Astrocyte (in vitro differentiated cells and primary cell): ENCODE results near the gene NTRK3. TPM values are rescaled to one million over a fixed set of nuclear protein-coding genes. Genes with fewer than 3 reads are reported as not detected.

Experiments used
- DNase-seq: peaks from one replicate; pipeline ENCODE4 v3.0.0-alpha.2; 2010; ENCODE audit warnings: low read depth
- FAIRE-seq: peaks from 2 replicates; lab custom pipeline; 2011; peaks lifted over from hg19 to GRCh38; lab: Jason Lieb, UNC
- H2AFZ ChIP-seq: 2 replicates; pipeline ENCODE4 v1.6.0; 2012; ENCODE audit warnings: low read depth, low read length, inconsistent platforms
- H3K27ac ChIP-seq: 2 replicates; pipeline ENCODE4 v1.5.1; 2011; ENCODE audit warnings: low read depth, low read length, inconsistent platforms
- H3K27me3 ChIP-seq: 2 replicates; pipeline ENCODE4 v1.6.0; 2011; ENCODE audit warnings: low read length, inconsistent platforms; ENCODE audit not compliant: insufficient read depth
- H3K36me3 ChIP-seq: 2 replicates; pipeline ENCODE4 v1.5.1; 2011; ENCODE audit warnings: low read length, inconsistent platforms; ENCODE audit not compliant: insufficient read depth
- H3K4me1 ChIP-seq: 2 replicates; pipeline ENCODE4 v1.5.1; 2011; ENCODE audit warnings: low read length, inconsistent platforms; ENCODE audit not compliant: insufficient read depth
- H3K4me2 ChIP-seq: 2 replicates; pipeline ENCODE4 v1.6.0; 2012; ENCODE audit warnings: low read length, inconsistent platforms
- H3K4me3 ChIP-seq: 2 replicates; pipeline ENCODE4 v1.5.1; 2011; ENCODE audit warnings: low read depth, mild to moderate bottlenecking, low read length, inconsistent platforms; ENCODE audit not compliant: insufficient read depth
- H3K79me2 ChIP-seq: 2 replicates; pipeline ENCODE4 v1.6.0; 2012; ENCODE audit warnings: mild to moderate bottlenecking, low read length, inconsistent platforms; ENCODE audit not compliant: insufficient read depth
- H3K9ac ChIP-seq: 2 replicates; pipeline ENCODE4 v1.6.0; 2012; ENCODE audit warnings: mild to moderate bottlenecking, low read length, inconsistent platforms
- H3K9me3 ChIP-seq: 2 replicates; pipeline ENCODE4 v1.5.1; 2012; ENCODE audit warnings: low read depth, mild to moderate bottlenecking, low read length, inconsistent platforms; ENCODE audit not compliant: insufficient read depth
- H4K20me1 ChIP-seq: 2 replicates; pipeline ENCODE4 v1.6.0; 2012; ENCODE audit warnings: low read length, inconsistent platforms; ENCODE audit not compliant: insufficient read depth
- H3K27ac Mint-ChIP-seq: one replicate; pipeline ENCODE4 v1.8.0; 2021; ENCODE audit warnings: mild to moderate bottlenecking, mixed read lengths; ENCODE audit not compliant: unreplicated experiment
- H3K27me3 Mint-ChIP-seq: one replicate; pipeline ENCODE4 v1.8.0; 2021; ENCODE audit warnings: low read depth, mixed read lengths; ENCODE audit not compliant: unreplicated experiment
- H3K36me3 Mint-ChIP-seq: one replicate; pipeline ENCODE4 v1.8.0; 2021; ENCODE audit warnings: low read depth, mixed read lengths; ENCODE audit not compliant: unreplicated experiment
- H3K4me1 Mint-ChIP-seq: one replicate; pipeline ENCODE4 v1.8.0; 2021; ENCODE audit warnings: low read depth, mixed read lengths; ENCODE audit not compliant: unreplicated experiment
- H3K4me3 Mint-ChIP-seq: one replicate; pipeline ENCODE4 v1.8.0; 2021; ENCODE audit warnings: mild to moderate bottlenecking, moderate library complexity, mixed read lengths; ENCODE audit not compliant: unreplicated experiment
- H3K9me3 Mint-ChIP-seq: one replicate; pipeline ENCODE4 v1.8.0; 2021; ENCODE audit warnings: mild to moderate bottlenecking, mixed read lengths; ENCODE audit not compliant: unreplicated experiment
- EZH2 ChIP-seq: IDR thresholded peaks from 2 replicates; pipeline ENCODE4 v1.6.1; 2012; ENCODE audit warnings: mild to moderate bottlenecking, low read length, inconsistent platforms; ENCODE audit not compliant: insufficient read depth
- total RNA-seq: library from RNA; stranded (reverse); gene quantifications from 2 replicates; pipeline ENCODE4 v1.2.1, GENCODE V29; 2021
- TF ChIP-seq, protein P1 (sequence below): IDR thresholded peaks from 2 replicates; pipeline ENCODE4 v1.5.1; 2011; ENCODE audit warnings: low read depth, mild to moderate bottlenecking, inconsistent platforms, low read length, moderate library complexity; ENCODE audit not compliant: insufficient read depth

Gene NTRK3
- total RNA-seq, 1 donor from 2014 or later, result 12.9 TPM

DNA sequence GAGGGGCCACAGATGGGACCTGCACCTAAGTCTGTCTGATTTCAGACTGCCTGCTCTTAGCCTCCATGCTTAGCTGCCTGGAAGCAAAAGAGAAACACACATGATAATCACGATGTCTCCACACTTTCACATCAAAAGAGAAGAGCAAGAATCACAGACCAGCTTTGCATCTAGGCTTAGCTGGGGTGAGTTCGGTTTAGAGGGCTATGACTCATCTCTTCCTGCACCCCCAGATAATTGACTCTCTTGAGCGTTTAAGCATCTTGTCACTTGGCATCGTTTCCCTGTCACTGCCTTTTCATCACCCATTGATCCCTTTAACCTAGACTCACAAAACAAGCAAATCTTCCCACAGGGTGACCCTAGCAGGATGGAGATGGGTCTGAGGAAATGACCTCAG, 124.0 kb downstream of the NTRK3 start:
- Histone ChIP-seq H3K27me3 (no peaks in the 10 kb centered on the region), H2AFZ (no peak overlapping the region), H3K27ac (no peak overlapping the region), H3K36me3 (no peaks in the 10 kb centered on the region), H3K4me3 (no peak overlapping the region), H3K9me3 (peaks cover 4% of the 10 kb centered on the region), H3K4me1 (no peaks in the 10 kb centered on the region), H3K79me2 (no peaks in the 10 kb centered on the region), H4K20me1 (no peaks in the 10 kb centered on the region), H3K9ac (no peak overlapping the region), H3K4me2 (no peak overlapping the region)
- Mint-ChIP-seq H3K4me3 (no peak overlapping the region), H3K36me3 (peaks cover 21% of the 10 kb centered on the region), H3K9me3 (peaks cover 4% of the 10 kb centered on the region), H3K4me1 (peaks cover 3% of the 10 kb centered on the region), H3K27ac (no peak overlapping the region), H3K27me3 (peaks cover 34% of the 10 kb centered on the region)
- DNase-seq (no peak), FAIRE-seq (no peak)
- no peak for TF ChIP-seq EZH2
- TF ChIP-seq, protein P1, sequence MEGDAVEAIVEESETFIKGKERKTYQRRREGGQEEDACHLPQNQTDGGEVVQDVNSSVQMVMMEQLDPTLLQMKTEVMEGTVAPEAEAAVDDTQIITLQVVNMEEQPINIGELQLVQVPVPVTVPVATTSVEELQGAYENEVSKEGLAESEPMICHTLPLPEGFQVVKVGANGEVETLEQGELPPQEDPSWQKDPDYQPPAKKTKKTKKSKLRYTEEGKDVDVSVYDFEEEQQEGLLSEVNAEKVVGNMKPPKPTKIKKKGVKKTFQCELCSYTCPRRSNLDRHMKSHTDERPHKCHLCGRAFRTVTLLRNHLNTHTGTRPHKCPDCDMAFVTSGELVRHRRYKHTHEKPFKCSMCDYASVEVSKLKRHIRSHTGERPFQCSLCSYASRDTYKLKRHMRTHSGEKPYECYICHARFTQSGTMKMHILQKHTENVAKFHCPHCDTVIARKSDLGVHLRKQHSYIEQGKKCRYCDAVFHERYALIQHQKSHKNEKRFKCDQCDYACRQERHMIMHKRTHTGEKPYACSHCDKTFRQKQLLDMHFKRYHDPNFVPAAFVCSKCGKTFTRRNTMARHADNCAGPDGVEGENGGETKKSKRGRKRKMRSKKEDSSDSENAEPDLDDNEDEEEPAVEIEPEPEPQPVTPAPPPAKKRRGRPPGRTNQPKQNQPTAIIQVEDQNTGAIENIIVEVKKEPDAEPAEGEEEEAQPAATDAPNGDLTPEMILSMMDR, result no peak

DNA sequence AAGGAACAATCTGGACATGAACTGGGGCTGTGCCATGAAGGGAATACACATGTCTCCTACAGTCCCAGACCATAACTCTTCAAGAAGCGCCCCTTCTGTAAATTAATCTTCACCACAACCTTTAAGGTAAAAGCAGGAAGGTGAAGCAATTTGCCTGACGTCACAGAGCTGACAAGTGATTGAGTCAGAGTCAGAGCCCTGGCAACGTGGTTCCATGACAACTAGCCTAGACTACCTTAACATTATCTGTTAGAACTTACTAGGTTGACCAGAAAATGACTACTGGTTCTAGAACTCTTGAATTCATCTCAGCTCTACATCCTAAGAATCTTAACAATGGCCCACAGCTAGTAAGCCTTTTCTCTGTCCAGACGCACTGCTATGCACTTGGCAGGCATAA, 124.6 kb downstream of the NTRK3 start:
- FAIRE-seq (no peak), DNase-seq (no peak)
- no peaks in the 10 kb centered on the region for H3K9me3 ChIP-seq
- Mint-ChIP-seq H3K27me3 (peaks cover 34% of the 10 kb centered on the region), H3K27ac (no peak overlapping the region), H3K36me3 (peaks cover 16% of the 10 kb centered on the region), H3K4me3 (no peak overlapping the region), H3K9me3 (peaks cover 4% of the 10 kb centered on the region), H3K4me1 (peaks cover 8% of the 10 kb centered on the region)
- no peak overlapping the region for H3K4me2 ChIP-seq
- TF ChIP-seq, protein P1, result no peak
- no peak for TF ChIP-seq EZH2
- H3K36me3 ChIP-seq, result no peaks in the 10 kb centered on the region
- no peak overlapping the region for H3K9ac ChIP-seq
- H3K27me3 ChIP-seq, result no peaks in the 10 kb centered on the region
- H2AFZ ChIP-seq, result no peak overlapping the region
- H3K79me2 ChIP-seq, result no peaks in the 10 kb centered on the region
- H3K4me3 ChIP-seq, result no peak overlapping the region
- H3K27ac ChIP-seq, result no peak overlapping the region
- no peaks in the 10 kb centered on the region for H3K4me1 ChIP-seq
- H4K20me1 ChIP-seq, result no peaks in the 10 kb centered on the region

DNA sequence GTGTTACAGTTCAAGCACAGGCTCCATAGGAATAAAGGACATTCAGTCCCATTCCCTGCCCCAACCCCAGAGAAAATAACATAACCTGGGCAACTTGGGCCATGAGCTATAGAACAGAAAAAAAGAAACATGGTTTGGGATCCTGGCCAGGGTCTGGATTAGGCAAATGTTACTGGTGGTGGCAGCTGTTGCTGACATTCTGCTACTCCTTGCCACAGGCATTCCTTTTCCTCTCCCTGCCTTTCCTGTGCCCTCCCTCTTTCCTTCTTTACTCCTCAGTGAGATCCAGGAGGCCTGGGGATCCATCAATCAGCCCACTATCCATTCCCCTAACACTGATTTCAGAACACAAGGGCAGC, 129.1 kb downstream of the NTRK3 start:
- Histone ChIP-seq H3K36me3 (no peaks in the 10 kb centered on the region), H3K9me3 (no peaks in the 10 kb centered on the region), H2AFZ (no peak overlapping the region), H3K4me3 (no peak overlapping the region), H3K4me2 (no peak overlapping the region), H3K79me2 (no peaks in the 10 kb centered on the region), H3K27me3 (no peaks in the 10 kb centered on the region), H3K4me1 (no peaks in the 10 kb centered on the region), H3K27ac (no peak overlapping the region), H4K20me1 (no peaks in the 10 kb centered on the region), H3K9ac (no peak overlapping the region)
- FAIRE-seq, result no peak
- no peak for DNase-seq
- peaks cover 7% of the 10 kb centered on the region for H3K36me3 Mint-ChIP-seq
- H3K27ac Mint-ChIP-seq, result no peak overlapping the region
- H3K9me3 Mint-ChIP-seq, result peaks cover 4% of the 10 kb centered on the region
- peaks cover 9% of the 10 kb centered on the region for H3K4me1 Mint-ChIP-seq
- peaks cover 11% of the 10 kb centered on the region for H3K27me3 Mint-ChIP-seq
- TF ChIP-seq, protein P1, result no peak
- TF ChIP-seq EZH2, result no peak
- no peak overlapping the region for H3K4me3 Mint-ChIP-seq
